Transverse colon (tissue), 4 donors: ENCODE measurements around the gene SLC43A1. TPM values are rescaled to one million over a fixed set of nuclear protein-coding genes. Genes with fewer than 3 reads are reported as not detected.
A peak's percentile ranks its signal among the peaks of the same experiment; 100 is the strongest.

ENCODE experiments used
- DNase-seq: peaks from one replicate; pipeline ENCODE4 v3.0.0-alpha.2; 2019
- H3K27ac ChIP-seq, 4 donors: fragments of 200-600 bp; sonication (generic); 2 replicates each; pipeline ENCODE4 v1.5.1; 2016 to 2018; ENCODE audit warnings: inconsistent platforms in 4 of 4
- H3K27me3 ChIP-seq: fragments of 200-600 bp; sonication (generic); 2 replicates; pipeline ENCODE4 v1.5.1; 2017; ENCODE audit warnings: inconsistent platforms
- H3K36me3 ChIP-seq, 4 donors: fragments of 200-600 bp; sonication (generic); 2 replicates each; pipeline ENCODE4 v1.5.1; 2017 to 2019; ENCODE audit warnings: inconsistent platforms in 4 of 4
- H3K4me1 ChIP-seq, 4 donors: fragments of 200-600 bp; sonication (generic); 2 replicates each; pipeline ENCODE4 v1.5.1; 2017 to 2020; ENCODE audit warnings: inconsistent platforms in 4 of 4
- H3K4me3 ChIP-seq, 4 donors: fragments of 200-600 bp; sonication (generic); 1 replicate in 1 of 4; 2 replicates in 3 of 4; pipeline versions ENCODE4 v1.5.1 to v1.6.1; 2017 to 2019; ENCODE audit warnings: inconsistent platforms in 4 of 4
- H3K9me3 ChIP-seq, 2 donors: fragments of 200-600 bp; sonication (generic); 2 replicates each; pipeline ENCODE4 v1.5.1; 2017 to 2019; ENCODE audit warnings: inconsistent platforms in 2 of 2
- CTCF ChIP-seq, 5 experiments: fragments of 200-600 bp in 3 of 5; fragments of 450-650 bp in 2 of 5; sonication (generic) in 3 of 5; IDR thresholded peaks; 1 replicate in 2 of 5; 2 replicates in 3 of 5; pipeline ENCODE4 v1.5.1; 2016 to 2017; ENCODE audit warnings: antibody characterized with exemption in 5 of 5, inconsistent platforms in 3 of 5, mild to moderate bottlenecking in 2 of 5, moderate library complexity in 1 of 5
- EP300 ChIP-seq: sonication (generic); formaldehyde crosslinking; IDR thresholded peaks from one replicate; pipeline ENCODE4 v1.6.1; 2017; ENCODE audit warnings: antibody characterized with exemption, low read depth
- POLR2A ChIP-seq: fragments of 450-650 bp; IDR thresholded peaks from one replicate; pipeline ENCODE4 v1.6.1; 2016; ENCODE audit warnings: antibody characterized with exemption, mild to moderate bottlenecking, moderate library complexity
- POLR2AphosphoS5 ChIP-seq, 3 donors: sonication (generic); formaldehyde crosslinking; IDR thresholded peaks; one replicate each; pipeline ENCODE4 v1.6.1; 2016; ENCODE audit warnings: antibody characterized with exemption in 3 of 3
- WGBS, 2 donors: methylation state at CpG; one replicate each; pipeline ENCODE4 v1.1.5; 2018; ENCODE audit warnings: low coverage in 1 of 2; 5-methylcytosine and 5-hydroxymethylcytosine counted together
- in situ Hi-C, 4 donors: fragments of 200-750 bp; cut with MboI; loops; one replicate each; pipeline versions ENCODE4 v1.15.0 to v1.15.1; 2017; ENCODE audit warnings: low sequenced_read_pairs in 3 of 4, low pct_ligation_motif_present in 1 of 4, low pct_unique_long_range_greater_than_20kb in 1 of 4
- intact Hi-C: fragments of 100-400 bp; cut with DNase I; formaldehyde crosslinking; loops from one replicate; pipeline ENCODE4 v1.15.1; 2023; ENCODE audit warnings: low total_unique reads
- total RNA-seq, 4 donors: library from RNA; depleted of rRNA; stranded (reverse); fragments of >200 nt; gene quantifications; one replicate each; pipeline ENCODE4 v1.1.0, GENCODE V29; 2016

SLC43A1 gene
- total RNA-seq, 4 donors from 2014 or later = 7.5 to 30.4 (median 15.2) TPM

- intact Hi-C loops = no loop called here
- Histone ChIP-seq H3K36me3 (no peaks in the 10 kb centered on the region), H3K4me3 (no peak overlapping the region), H3K9me3 (no peaks in the 10 kb centered on the region), H3K27me3 (no peaks in the 10 kb centered on the region), H3K27ac (peak overlapping the region; percentile 31 to 70 (median 54)), H3K4me1 (peaks cover 0 to 15% (median 4%) of the 10 kb centered on the region in 4 donors)
- 54% methylated on average over 6 to 9 of the region's 9 CpGs for WGBS, 2 donors
- DNase-seq = no peak
- TF ChIP-seq POLR2A = no peak
- TF ChIP-seq EP300 = no peak
- no peak for TF ChIP-seq CTCF (IDR thresholded peaks at IDR 0.05)
- TF ChIP-seq POLR2AphosphoS5 (IDR thresholded peaks at IDR 0.05) = no peak
- in situ Hi-C loops = no loop called here
These were observed 71.0 kb downstream of the SLC43A1 start for GRCh38 chr11:57444362-57445121.

GRCh38 chr11:57440744-57441414 is 74.6 kb downstream of the SLC43A1 start:
- TF ChIP-seq CTCF (IDR thresholded peaks at IDR 0.05) = no peak
- TF ChIP-seq EP300 = no peak
- TF ChIP-seq POLR2A = no peak
- no peak for TF ChIP-seq POLR2AphosphoS5 (IDR thresholded peaks at IDR 0.05)
- intact Hi-C loops = no loop called here
- no peaks in the 10 kb centered on the region for H3K36me3 ChIP-seq
- no peak overlapping the region for H3K27ac ChIP-seq
- DNase-seq = no peak
- in situ Hi-C loops = no loop called here
- no peaks in the 10 kb centered on the region for H3K9me3 ChIP-seq
- 78 to 86% methylated on average over 3 to 4 of the region's 4 CpGs for WGBS, 2 donors
- H3K4me3 ChIP-seq = no peak overlapping the region
- no peaks in the 10 kb centered on the region for H3K27me3 ChIP-seq
- peaks cover 0 to 15% (median 4%) of the 10 kb centered on the region in 4 donors for H3K4me1 ChIP-seq

GRCh38 chr11:57439786-57440185 is 75.7 kb downstream of the SLC43A1 start:
- 75 to 81% methylated on average over 4 to 6 of the region's 6 CpGs for WGBS, 2 donors
- Histone ChIP-seq H3K27ac (no peak overlapping the region), H3K27me3 (no peaks in the 10 kb centered on the region), H3K9me3 (no peaks in the 10 kb centered on the region), H3K4me1 (peaks cover 0 to 12% (median 4%) of the 10 kb centered on the region in 4 donors), H3K4me3 (no peak overlapping the region), H3K36me3 (no peaks in the 10 kb centered on the region)
- DNase-seq = no peak
- in situ Hi-C loops = no loop called here
- intact Hi-C loops = loop anchor here (2.0 kb wide), 1 partner anchor 25 kb away; no protein-coding TSS in a partner anchor
- TF ChIP-seq POLR2A (no peak), CTCF (IDR thresholded peaks at IDR 0.05) (no peak), EP300 (no peak), POLR2AphosphoS5 (IDR thresholded peaks at IDR 0.05) (no peak)
